Vagina (tissue), 2 donors: ENCODE results near the gene SPAG16.

ENCODE experiments used
- POLR2A ChIP-seq, 2 donors: fragments of 450-650 bp; IDR thresholded peaks; one replicate each; pipeline ENCODE4 v1.6.1; 2017; ENCODE audit warnings: antibody characterized with exemption in 2 of 2, mild to moderate bottlenecking in 2 of 2, moderate library complexity in 2 of 2
- POLR2AphosphoS5 ChIP-seq, 2 donors: sonication (generic); formaldehyde crosslinking; IDR thresholded peaks; one replicate each; pipeline ENCODE4 v1.9.0; 2017; ENCODE audit warnings: antibody characterized with exemption in 2 of 2, mild to moderate bottlenecking in 2 of 2, low read depth in 1 of 2; ENCODE audit not compliant: insufficient read depth in 1 of 2
- TF ChIP-seq, protein P1 (sequence below), 3 experiments: fragments of 450-650 bp in 2 of 3; fragments of 200-600 bp in 1 of 3; sonication (generic) in 1 of 3; IDR thresholded peaks; one replicate each; pipeline ENCODE4 v1.5.1; 2017 to 2019; ENCODE audit warnings: antibody characterized with exemption in 3 of 3, mild to moderate bottlenecking in 2 of 3, moderate library complexity in 2 of 3

DNA sequence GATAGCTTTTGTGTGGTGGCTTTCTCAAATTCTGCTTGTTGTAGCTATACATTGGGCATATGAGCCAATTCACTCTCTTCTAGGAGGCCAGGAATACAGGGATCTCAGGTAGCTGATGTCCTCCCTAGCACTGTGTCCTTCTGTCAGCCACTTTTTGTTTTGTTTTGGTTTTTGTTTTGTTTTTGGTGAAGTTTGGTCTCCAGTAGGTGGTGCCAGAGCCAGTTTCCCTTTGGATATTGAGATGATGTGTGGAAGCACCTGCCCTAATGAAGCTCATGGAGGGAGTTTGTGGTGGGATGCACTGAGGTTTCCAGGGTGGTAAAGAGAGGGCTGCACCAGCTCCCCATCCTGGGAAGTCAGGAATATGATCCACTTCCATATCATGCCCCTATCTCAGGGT, 1026.1 kb downstream of the SPAG16 start:
- TF ChIP-seq, protein P1, sequence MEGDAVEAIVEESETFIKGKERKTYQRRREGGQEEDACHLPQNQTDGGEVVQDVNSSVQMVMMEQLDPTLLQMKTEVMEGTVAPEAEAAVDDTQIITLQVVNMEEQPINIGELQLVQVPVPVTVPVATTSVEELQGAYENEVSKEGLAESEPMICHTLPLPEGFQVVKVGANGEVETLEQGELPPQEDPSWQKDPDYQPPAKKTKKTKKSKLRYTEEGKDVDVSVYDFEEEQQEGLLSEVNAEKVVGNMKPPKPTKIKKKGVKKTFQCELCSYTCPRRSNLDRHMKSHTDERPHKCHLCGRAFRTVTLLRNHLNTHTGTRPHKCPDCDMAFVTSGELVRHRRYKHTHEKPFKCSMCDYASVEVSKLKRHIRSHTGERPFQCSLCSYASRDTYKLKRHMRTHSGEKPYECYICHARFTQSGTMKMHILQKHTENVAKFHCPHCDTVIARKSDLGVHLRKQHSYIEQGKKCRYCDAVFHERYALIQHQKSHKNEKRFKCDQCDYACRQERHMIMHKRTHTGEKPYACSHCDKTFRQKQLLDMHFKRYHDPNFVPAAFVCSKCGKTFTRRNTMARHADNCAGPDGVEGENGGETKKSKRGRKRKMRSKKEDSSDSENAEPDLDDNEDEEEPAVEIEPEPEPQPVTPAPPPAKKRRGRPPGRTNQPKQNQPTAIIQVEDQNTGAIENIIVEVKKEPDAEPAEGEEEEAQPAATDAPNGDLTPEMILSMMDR (IDR thresholded peaks at IDR 0.05): no peak
- TF ChIP-seq POLR2A (IDR thresholded peaks at IDR 0.05) (no peak), POLR2AphosphoS5 (IDR thresholded peaks at IDR 0.05; ENCODE audit: insufficient read depth in 1 of 2, low read depth in 1 of 2) (no peak)
